GM10266 (cell line): ENCODE data around the gene SLC6A7.

Experiments used
- DNase-seq: peaks from one replicate; pipeline ENCODE4 v3.0.0; 2012; ENCODE audit errors: extremely low spot score
- CTCF ChIP-seq: IDR thresholded peaks from 2 replicates; pipeline ENCODE4 v1.5.1; 2012; ENCODE audit warnings: mild to moderate bottlenecking, low read depth; ENCODE audit not compliant: control insufficient read depth, insufficient read depth; ENCODE audit errors: missing control alignments

SLC6A7 gene

GRCh38 chr5:150195736-150196485 lies 6.0 kb downstream of the SLC6A7 start:
- DNase-seq, result no peak
- no peak for TF ChIP-seq CTCF

- no peak for DNase-seq
- TF ChIP-seq CTCF, result no peak
Measured at GRCh38 chr5:150196514-150196913, 6.7 kb downstream of the SLC6A7 start.

GRCh38 chr5:150196986-150197385 lies 7.1 kb downstream of the SLC6A7 start:
- TF ChIP-seq CTCF, result no peak
- no peak for DNase-seq

GRCh38 chr5:150197476-150197875 lies 7.6 kb downstream of the SLC6A7 start:
- no peak for TF ChIP-seq CTCF
- no peak for DNase-seq

GRCh38 chr5:150202501-150202900 lies 12.6 kb downstream of the SLC6A7 start:
- DNase-seq, result no peak
- TF ChIP-seq CTCF, result no peak

- no peak for DNase-seq
- no peak for TF ChIP-seq CTCF
Measured at GRCh38 chr5:150203832-150204589, 14.1 kb downstream of the SLC6A7 start.

GRCh38 chr5:150204590-150204960 lies 14.7 kb downstream of the SLC6A7 start:
- no peak for TF ChIP-seq CTCF
- no peak for DNase-seq
